SK-N-SH (cell line): ENCODE measurements around the gene SHANK1. TPM values are rescaled to one million over a fixed set of nuclear protein-coding genes. Genes with fewer than 3 reads are reported as not detected.

Source experiments
- CTCF ChIA-PET: fragments of 300-600, 350-600 bp; formaldehyde crosslinking; extraction: SDS; loops from one replicate; lab custom pipeline; 2021; lab: Yijun Ruan, JAX
- POLR2A ChIA-PET: fragments of 350-600 bp; sonication (Branson Sonifier 250); formaldehyde crosslinking; extraction: SDS; loops from one replicate; lab custom pipeline; 2020; ENCODE audit warnings: antibody characterized with exemption, inconsistent platforms; lab: Yijun Ruan, JAX
- DNase-seq: peaks from one replicate; pipeline ENCODE4 v3.0.0; 2012
- H2AFZ ChIP-seq: fragments of 200-600 bp; sonication (generic); 2 replicates; pipeline ENCODE4 v1.8.1; 2016; ENCODE audit warnings: antibody characterized with exemption, mild to moderate bottlenecking, low read depth
- H3F3A ChIP-seq: fragments of 200-600 bp; sonication (generic); replicated peaks from 2 replicates; pipeline ENCODE3; 2016; ENCODE audit warnings: antibody characterized with exemption, mild to moderate bottlenecking; ENCODE audit not compliant: insufficient read depth
- H3K27ac ChIP-seq, 2 experiments: fragments of 200-500 bp in 1 of 2; fragments of 200-600 bp in 1 of 2; sonication (Bioruptor generic) in 1 of 2; sonication (generic), shearing (Covaris generic) in 1 of 2; 2 replicates each; pipeline versions ENCODE4 v1.5.1 to v1.6.1; 2014 to 2016; ENCODE audit warnings: low read depth in 2 of 2, inconsistent platforms in 1 of 2, low read length in 1 of 2, mild to moderate bottlenecking in 1 of 2, mixed read lengths in 1 of 2
- H3K27me3 ChIP-seq: fragments of 200-600 bp; sonication (generic), shearing (Covaris generic); 2 replicates; pipeline ENCODE4 v1.6.1; 2016; ENCODE audit warnings: mixed run types; ENCODE audit not compliant: insufficient read depth
- H3K36me3 ChIP-seq, 2 experiments: fragments of 200-500 bp in 1 of 2; fragments of 200-600 bp in 1 of 2; sonication (Bioruptor generic) in 1 of 2; sonication (generic) in 1 of 2; replicated peaks in 1 of 2; 2 replicates each; pipeline versions ENCODE3 to v1.5.1; 2014 to 2016; ENCODE audit warnings: low read length in 1 of 2, mild to moderate bottlenecking in 1 of 2; ENCODE audit not compliant: insufficient read depth in 2 of 2, control insufficient read depth in 1 of 2
- H3K4me1 ChIP-seq, 2 experiments: fragments of 200-500 bp in 1 of 2; fragments of 200-600 bp in 1 of 2; sonication (Bioruptor generic) in 1 of 2; sonication (generic), shearing (Covaris generic) in 1 of 2; 2 replicates each; pipeline versions ENCODE4 v1.5.1 to v1.6.1; 2014 to 2016; ENCODE audit warnings: low read depth in 1 of 2, low read length in 1 of 2, mixed run types in 1 of 2; ENCODE audit not compliant: insufficient read depth in 2 of 2, control insufficient read depth in 1 of 2
- H3K4me2 ChIP-seq: fragments of 200-600 bp; sonication (generic), shearing (Covaris generic); 2 replicates; pipeline ENCODE4 v1.6.1; 2017; ENCODE audit warnings: mixed run types
- H3K4me3 ChIP-seq, 2 experiments: fragments of 200-500 bp in 1 of 2; fragments of 200-600 bp in 1 of 2; sonication (Bioruptor generic) in 1 of 2; sonication (generic), shearing (Covaris generic) in 1 of 2; 2 replicates each; pipeline versions ENCODE4 v1.5.1 to v1.8.1; 2014 to 2016; ENCODE audit warnings: low read depth in 2 of 2, inconsistent platforms in 1 of 2, low read length in 1 of 2, mild to moderate bottlenecking in 1 of 2, mixed read lengths in 1 of 2, moderate library complexity in 1 of 2
- H3K79me2 ChIP-seq: fragments of 200-600 bp; sonication (generic); 2 replicates; pipeline ENCODE4 v1.8.1; 2017; ENCODE audit warnings: mild to moderate bottlenecking; ENCODE audit not compliant: insufficient read depth
- H3K9ac ChIP-seq: fragments of 200-600 bp; sonication (generic); 2 replicates; pipeline ENCODE4 v1.6.1; 2017; ENCODE audit warnings: mixed run types
- H3K9me2 ChIP-seq: fragments of 200-600 bp; sonication (generic); 2 replicates; pipeline ENCODE4 v1.6.1; 2017; ENCODE audit warnings: mixed run types
- H3K9me3 ChIP-seq: fragments of 200-600 bp; sonication (generic); 2 replicates; pipeline ENCODE4 v1.6.1; 2017; ENCODE audit warnings: mixed run types, mild to moderate bottlenecking, moderate library complexity
- H4K20me1 ChIP-seq: fragments of 200-600 bp; sonication (generic); 2 replicates; pipeline ENCODE4 v1.6.1; 2017; ENCODE audit warnings: mild to moderate bottlenecking, mixed run types; ENCODE audit not compliant: insufficient read depth
- FOSL2 ChIP-seq: IDR thresholded peaks from 2 replicates; pipeline ENCODE4 v1.4.0; 2012; ENCODE audit warnings: low read depth, mild to moderate bottlenecking, moderate library complexity, borderline replicate concordance
- FOXJ3 ChIP-seq: sonication (generic); formaldehyde crosslinking; IDR thresholded peaks from 2 replicates; pipeline ENCODE4 v1.5.1; 2020; ENCODE audit warnings: mild to moderate bottlenecking, missing genetic modification reagents
- MEF2A ChIP-seq: IDR thresholded peaks from 2 replicates; pipeline ENCODE4 v1.4.0; 2012; ENCODE audit warnings: low read depth, borderline replicate concordance
- MXI1 ChIP-seq: IDR thresholded peaks from 2 replicates; pipeline ENCODE4 v1.6.1; 2012; ENCODE audit warnings: mild to moderate bottlenecking, low read depth, low read length, improper control_type of control experiment
- NFIC ChIP-seq: IDR thresholded peaks from 2 replicates; pipeline ENCODE4 v1.4.0; 2012; ENCODE audit warnings: borderline replicate concordance
- POLR2AphosphoS5 ChIP-seq: IDR thresholded peaks from 2 replicates; pipeline ENCODE4 v1.6.1; 2012; ENCODE audit warnings: low read depth, low read length
- RFX5 ChIP-seq: IDR thresholded peaks from 2 replicates; pipeline ENCODE4 v1.6.1; 2012; ENCODE audit warnings: mild to moderate bottlenecking, improper control_type of control experiment, low read length
- TAF1 ChIP-seq: IDR thresholded peaks from 2 replicates; pipeline ENCODE4 v1.6.1; 2012; ENCODE audit warnings: low read depth, mild to moderate bottlenecking, low read length, moderate library complexity, borderline replicate concordance
- TCF12 ChIP-seq: IDR thresholded peaks from 2 replicates; pipeline ENCODE4 v1.4.0; 2012
- WGBS: methylation state at CpG from one replicate; pipeline ENCODE4 v1.1.6; 2017; ENCODE audit warnings: low lambda C conversion rate; 5-methylcytosine and 5-hydroxymethylcytosine counted together
- polyA plus RNA-seq, 3 experiments: library from polyadenylated mRNA; depleted of rRNA; stranded (reverse); fragments of >200 nt; gene quantifications; 2 replicates each; pipeline ENCODE4 v1.2.3, GENCODE V29; 2012
- TF ChIP-seq, protein P1 (sequence below): IDR thresholded peaks from 2 replicates; pipeline ENCODE4; 2012
- TF ChIP-seq, protein P2 (sequence below): IDR thresholded peaks from 2 replicates; pipeline ENCODE4 v1.4.0; 2012; ENCODE audit warnings: low read depth, borderline replicate concordance
- TF ChIP-seq, protein P3 (sequence below): IDR thresholded peaks from 2 replicates; pipeline ENCODE4 v1.6.1; 2012; ENCODE audit warnings: mild to moderate bottlenecking, low read depth, low read length, moderate library complexity
- TF ChIP-seq, protein P4 (sequence below): fragments of 150-350 bp; IDR thresholded peaks from 2 replicates; pipeline ENCODE4 v1.6.1; 2016; ENCODE audit warnings: mild to moderate bottlenecking, low read depth, low read length

SHANK1 gene
- polyA plus RNA-seq, 1 of the 3 experiments (the other 2 are of a cell fraction), result 0.28 TPM

DNA sequence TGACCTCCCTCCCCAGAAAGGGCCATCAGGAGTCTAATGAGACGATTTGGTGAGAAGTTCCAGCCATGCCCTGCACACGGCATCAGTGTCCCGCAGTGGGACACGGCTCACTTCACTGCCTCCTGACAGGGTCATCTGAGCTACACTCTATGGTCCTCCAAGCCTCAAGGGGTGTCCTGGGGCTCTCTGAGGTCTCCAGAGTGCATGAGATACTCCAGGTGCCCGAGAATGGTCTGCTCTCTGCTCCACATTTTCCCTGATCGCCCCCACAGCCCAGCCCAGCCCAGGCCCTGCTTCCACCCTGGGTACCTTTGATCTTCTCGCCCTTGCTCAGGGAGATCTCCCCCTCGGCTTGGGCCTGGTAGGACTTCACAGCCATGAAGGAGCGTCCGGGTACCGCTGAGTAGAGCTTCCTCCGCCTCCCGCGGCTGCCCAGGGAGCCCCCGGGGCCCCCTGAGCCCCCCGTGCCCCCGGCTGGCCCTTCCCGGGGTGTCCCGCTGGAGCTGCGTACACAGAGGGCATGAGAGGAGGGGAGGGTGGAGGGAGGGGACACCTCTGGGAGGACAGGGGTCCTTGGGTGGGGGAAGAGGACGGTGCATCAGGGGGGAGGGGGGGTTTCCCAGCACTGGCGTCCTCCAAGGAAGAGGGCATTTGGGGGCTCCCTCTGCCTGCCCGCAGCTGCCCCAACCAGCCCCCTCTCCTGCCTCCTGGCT lies 17.3 kb downstream of the SHANK1 start:
- Histone ChIP-seq H3K9me3 (no peaks in the 10 kb centered on the region), H3K36me3 (no peaks in the 10 kb centered on the region), H3K4me3 (no peak overlapping the region), H3K27ac (no peak overlapping the region), H3K4me1 (no peaks in the 10 kb centered on the region), H3K27me3 (no peaks in the 10 kb centered on the region), H3K9me2 (no peaks in the 10 kb centered on the region), H2AFZ (no peak overlapping the region), H3K4me2 (no peak overlapping the region), H4K20me1 (no peaks in the 10 kb centered on the region), H3F3A (no peaks in the 10 kb centered on the region), H3K9ac (no peak overlapping the region), H3K79me2 (no peaks in the 10 kb centered on the region)
- whole genome bisulfite sequencing, result 72% methylated on average over 17 of the region's 23 CpGs
- CTCF ChIA-PET, result interaction anchor here (1.9 to 4.5 kb wide), 3 partner anchors 32 to 78 kb away, joined by 7 to 87 read pairs (median 12); no protein-coding TSS in a partner anchor
- DNase-seq, result no peak
- POLR2A ChIA-PET, result interaction anchor here (0.5 to 0.9 kb wide), 2 partner anchors 11 to 27 kb away, joined by 3 read pairs; no protein-coding TSS in a partner anchor
- no peak for TF ChIP-seq FOXJ3
- TF ChIP-seq TCF12, result no peak
- TF ChIP-seq, protein P1, sequence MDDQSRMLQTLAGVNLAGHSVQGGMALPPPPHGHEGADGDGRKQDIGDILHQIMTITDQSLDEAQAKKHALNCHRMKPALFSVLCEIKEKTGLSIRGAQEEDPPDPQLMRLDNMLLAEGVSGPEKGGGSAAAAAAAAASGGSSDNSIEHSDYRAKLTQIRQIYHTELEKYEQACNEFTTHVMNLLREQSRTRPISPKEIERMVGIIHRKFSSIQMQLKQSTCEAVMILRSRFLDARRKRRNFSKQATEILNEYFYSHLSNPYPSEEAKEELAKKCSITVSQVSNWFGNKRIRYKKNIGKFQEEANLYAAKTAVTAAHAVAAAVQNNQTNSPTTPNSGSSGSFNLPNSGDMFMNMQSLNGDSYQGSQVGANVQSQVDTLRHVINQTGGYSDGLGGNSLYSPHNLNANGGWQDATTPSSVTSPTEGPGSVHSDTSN, result no peak
- TF ChIP-seq TAF1, result no peak
- TF ChIP-seq POLR2AphosphoS5, result no peak
- no peak for TF ChIP-seq MEF2A
- no peak for TF ChIP-seq NFIC

DNA sequence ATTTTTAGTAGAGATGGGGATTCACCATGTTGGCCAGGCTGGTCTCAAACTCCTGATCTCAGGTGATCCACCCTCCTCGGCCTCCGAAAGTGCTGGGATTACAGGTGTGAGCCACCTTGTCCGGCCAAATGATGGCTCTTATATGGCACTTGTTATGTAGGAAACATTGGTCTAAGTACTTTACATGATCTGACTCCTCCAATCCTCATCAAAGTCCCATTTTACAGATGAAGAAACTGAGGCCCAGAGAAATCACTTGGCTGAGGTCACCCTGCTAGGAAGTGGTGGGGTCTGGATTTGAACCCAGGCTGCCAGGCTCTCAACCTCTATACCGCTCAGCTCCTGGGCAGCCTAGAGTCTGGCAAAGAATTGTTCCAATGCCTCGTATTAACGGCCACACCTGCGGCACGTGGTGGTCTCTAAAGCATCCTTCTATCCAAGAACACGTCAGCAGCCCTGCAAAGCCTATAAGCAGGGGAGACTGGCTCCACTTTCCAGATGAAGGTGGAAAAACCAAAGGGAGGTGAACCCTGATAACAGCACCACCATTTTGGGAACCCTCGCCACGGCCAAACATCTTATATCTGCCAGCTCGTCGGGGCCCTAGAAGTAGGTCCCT lies 18.1 kb downstream of the SHANK1 start:
- ChIA-PET CTCF (interaction anchor here (0.8 to 4.5 kb wide), 3 partner anchors 9 to 79 kb away, joined by 3 to 87 read pairs (median 7); no protein-coding TSS in a partner anchor), POLR2A (interaction anchor here (0.5 kb wide), 1 partner anchor 28 kb away, joined by 3 read pairs; no protein-coding TSS in a partner anchor)
- Histone ChIP-seq H3K27me3 (no peaks in the 10 kb centered on the region), H3K27ac (no peak overlapping the region), H3K4me1 (peaks cover 0 to 1% of the 10 kb centered on the region in 2 experiments; a peak in 1 of 4 replicates), H3K9me3 (no peaks in the 10 kb centered on the region), H3K9ac (no peak overlapping the region), H3K36me3 (no peaks in the 10 kb centered on the region), H2AFZ (no peak overlapping the region), H4K20me1 (no peaks in the 10 kb centered on the region), H3F3A (no peaks in the 10 kb centered on the region), H3K4me2 (no peak overlapping the region), H3K9me2 (no peaks in the 10 kb centered on the region), H3K79me2 (no peaks in the 10 kb centered on the region), H3K4me3 (no peak overlapping the region)
- TF ChIP-seq, protein P2, sequence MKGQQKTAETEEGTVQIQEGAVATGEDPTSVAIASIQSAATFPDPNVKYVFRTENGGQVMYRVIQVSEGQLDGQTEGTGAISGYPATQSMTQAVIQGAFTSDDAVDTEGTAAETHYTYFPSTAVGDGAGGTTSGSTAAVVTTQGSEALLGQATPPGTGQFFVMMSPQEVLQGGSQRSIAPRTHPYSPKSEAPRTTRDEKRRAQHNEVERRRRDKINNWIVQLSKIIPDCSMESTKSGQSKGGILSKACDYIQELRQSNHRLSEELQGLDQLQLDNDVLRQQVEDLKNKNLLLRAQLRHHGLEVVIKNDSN, result no peak
- TF ChIP-seq TCF12 (no peak), MXI1 (no peak), RFX5 (no peak), FOSL2 (no peak)
- TF ChIP-seq, protein P3, sequence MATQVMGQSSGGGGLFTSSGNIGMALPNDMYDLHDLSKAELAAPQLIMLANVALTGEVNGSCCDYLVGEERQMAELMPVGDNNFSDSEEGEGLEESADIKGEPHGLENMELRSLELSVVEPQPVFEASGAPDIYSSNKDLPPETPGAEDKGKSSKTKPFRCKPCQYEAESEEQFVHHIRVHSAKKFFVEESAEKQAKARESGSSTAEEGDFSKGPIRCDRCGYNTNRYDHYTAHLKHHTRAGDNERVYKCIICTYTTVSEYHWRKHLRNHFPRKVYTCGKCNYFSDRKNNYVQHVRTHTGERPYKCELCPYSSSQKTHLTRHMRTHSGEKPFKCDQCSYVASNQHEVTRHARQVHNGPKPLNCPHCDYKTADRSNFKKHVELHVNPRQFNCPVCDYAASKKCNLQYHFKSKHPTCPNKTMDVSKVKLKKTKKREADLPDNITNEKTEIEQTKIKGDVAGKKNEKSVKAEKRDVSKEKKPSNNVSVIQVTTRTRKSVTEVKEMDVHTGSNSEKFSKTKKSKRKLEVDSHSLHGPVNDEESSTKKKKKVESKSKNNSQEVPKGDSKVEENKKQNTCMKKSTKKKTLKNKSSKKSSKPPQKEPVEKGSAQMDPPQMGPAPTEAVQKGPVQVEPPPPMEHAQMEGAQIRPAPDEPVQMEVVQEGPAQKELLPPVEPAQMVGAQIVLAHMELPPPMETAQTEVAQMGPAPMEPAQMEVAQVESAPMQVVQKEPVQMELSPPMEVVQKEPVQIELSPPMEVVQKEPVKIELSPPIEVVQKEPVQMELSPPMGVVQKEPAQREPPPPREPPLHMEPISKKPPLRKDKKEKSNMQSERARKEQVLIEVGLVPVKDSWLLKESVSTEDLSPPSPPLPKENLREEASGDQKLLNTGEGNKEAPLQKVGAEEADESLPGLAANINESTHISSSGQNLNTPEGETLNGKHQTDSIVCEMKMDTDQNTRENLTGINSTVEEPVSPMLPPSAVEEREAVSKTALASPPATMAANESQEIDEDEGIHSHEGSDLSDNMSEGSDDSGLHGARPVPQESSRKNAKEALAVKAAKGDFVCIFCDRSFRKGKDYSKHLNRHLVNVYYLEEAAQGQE, result no peak
- TF ChIP-seq, protein P1, result no peak
- TF ChIP-seq, protein P4, sequence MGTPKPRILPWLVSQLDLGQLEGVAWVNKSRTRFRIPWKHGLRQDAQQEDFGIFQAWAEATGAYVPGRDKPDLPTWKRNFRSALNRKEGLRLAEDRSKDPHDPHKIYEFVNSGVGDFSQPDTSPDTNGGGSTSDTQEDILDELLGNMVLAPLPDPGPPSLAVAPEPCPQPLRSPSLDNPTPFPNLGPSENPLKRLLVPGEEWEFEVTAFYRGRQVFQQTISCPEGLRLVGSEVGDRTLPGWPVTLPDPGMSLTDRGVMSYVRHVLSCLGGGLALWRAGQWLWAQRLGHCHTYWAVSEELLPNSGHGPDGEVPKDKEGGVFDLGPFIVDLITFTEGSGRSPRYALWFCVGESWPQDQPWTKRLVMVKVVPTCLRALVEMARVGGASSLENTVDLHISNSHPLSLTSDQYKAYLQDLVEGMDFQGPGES, result no peak
- DNase-seq, result no peak
- 57% methylated on average over 12 of the region's 13 CpGs for WGBS
